GM19193 (cell line): Measurements from ENCODE around the gene NLRP4.

ENCODE experiments used
- POLR2A ChIP-seq: IDR thresholded peaks from 4 replicates; pipeline ENCODE4 v1.6.1; 2011; ENCODE audit not compliant: insufficient read depth, insufficient read length; ENCODE audit errors: extremely low read depth

NLRP4 gene

DNA sequence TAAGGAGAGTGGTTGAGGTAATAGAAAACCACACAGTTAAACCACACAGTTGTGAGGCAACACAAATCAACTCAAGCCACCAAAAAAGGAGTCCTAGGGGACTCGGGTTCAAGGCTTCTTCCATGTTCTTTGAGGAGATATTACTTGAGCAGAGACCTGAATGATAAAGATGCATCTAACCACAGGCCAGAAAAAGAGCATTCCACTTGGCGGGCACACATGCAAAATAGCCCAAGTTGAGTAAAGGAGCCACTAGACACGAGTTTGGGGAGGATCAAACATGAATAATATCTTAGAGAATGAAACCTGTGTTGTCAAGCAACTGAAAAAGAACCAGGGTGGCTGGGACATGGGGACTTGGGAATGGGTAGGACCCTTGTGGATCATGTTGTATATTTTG is 30.2 kb downstream of the NLRP4 start:
- TF ChIP-seq POLR2A, result no peak

DNA sequence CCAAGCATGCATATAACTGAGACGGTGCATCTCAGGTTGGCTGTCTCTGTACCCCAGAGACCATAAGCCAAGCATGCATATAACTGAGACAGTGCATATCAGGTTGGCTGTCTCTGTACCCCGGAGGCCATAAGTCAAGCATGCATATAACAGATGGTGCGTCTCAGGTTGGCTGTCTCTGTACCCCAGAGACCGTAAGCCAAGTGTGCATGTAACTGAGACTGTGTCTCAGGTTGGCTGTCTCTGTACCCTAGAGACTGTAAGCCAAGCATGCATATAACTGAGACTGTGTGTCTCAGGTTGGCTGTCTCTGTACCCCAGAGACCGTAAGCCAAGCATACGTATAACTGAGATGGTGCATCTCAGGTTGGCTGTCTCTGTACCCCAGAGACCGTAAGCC is 30.8 kb downstream of the NLRP4 start:
- no peak for TF ChIP-seq POLR2A

DNA sequence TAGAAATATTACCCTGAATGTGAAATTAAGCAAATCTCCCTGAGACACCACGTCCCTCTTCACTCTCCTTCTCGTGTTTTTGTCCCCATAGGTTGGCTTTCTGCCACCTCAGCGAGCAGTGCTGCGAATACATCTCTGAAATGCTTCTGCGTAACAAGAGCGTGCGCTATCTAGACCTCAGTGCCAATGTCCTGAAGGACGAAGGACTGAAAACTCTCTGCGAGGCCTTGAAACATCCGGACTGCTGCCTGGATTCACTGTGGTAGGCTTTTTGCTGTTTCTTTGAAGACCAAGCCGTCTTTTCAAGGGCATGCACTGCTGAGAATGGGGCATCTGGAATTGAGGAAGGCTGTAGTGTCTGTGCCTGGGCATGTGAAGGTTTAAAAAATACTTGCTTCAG is 34.4 kb downstream of the NLRP4 start:
- TF ChIP-seq POLR2A, result no peak

- TF ChIP-seq POLR2A, result no peak
Observed at GRCh38 chr19:55877211-55877610, 40.9 kb downstream of the NLRP4 start.

DNA sequence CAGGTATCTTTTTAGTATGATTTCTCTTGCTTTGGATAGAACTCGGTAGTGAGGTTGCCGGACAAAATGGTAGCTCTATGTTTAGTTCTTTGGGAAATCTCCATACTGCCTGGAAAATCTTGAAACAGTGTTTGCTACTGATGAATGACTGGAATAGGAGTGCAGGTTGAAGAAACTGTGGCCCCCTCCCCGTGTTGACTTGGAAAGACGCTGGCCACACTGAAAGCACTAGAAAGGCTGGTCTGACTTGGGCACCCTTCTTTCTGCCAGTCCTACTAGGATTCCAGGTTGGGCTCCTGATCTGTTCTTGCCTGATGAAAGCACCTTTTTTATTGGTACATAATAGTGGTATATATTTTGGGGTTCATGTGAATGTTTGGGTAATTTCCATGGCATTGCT is 46.3 kb downstream of the NLRP4 start:
- TF ChIP-seq POLR2A, result no peak

DNA sequence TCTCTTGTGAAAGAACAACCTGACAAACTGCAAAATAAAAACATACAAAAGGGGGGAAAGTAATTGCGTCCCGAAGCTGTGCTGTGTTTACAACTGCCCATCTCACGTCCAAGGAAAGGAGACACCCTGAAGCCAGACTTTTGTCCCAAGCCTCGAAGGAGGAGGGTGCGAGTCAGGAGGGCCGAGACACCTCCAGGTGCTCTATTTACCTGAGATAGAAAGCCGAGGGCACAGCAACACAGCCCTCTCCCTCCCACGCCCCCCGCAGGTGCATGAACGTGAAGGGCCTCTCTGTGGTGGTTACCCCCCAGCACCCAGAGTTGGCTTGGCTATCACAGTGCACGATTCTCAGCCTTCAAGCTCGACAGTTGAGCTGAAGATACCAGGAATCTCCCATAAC is 62.6 kb downstream of the NLRP4 start:
- TF ChIP-seq POLR2A, result no peak

- no peak for TF ChIP-seq POLR2A
Observed at GRCh38 chr19:55901369-55902079, 65.2 kb downstream of the NLRP4 start.

DNA sequence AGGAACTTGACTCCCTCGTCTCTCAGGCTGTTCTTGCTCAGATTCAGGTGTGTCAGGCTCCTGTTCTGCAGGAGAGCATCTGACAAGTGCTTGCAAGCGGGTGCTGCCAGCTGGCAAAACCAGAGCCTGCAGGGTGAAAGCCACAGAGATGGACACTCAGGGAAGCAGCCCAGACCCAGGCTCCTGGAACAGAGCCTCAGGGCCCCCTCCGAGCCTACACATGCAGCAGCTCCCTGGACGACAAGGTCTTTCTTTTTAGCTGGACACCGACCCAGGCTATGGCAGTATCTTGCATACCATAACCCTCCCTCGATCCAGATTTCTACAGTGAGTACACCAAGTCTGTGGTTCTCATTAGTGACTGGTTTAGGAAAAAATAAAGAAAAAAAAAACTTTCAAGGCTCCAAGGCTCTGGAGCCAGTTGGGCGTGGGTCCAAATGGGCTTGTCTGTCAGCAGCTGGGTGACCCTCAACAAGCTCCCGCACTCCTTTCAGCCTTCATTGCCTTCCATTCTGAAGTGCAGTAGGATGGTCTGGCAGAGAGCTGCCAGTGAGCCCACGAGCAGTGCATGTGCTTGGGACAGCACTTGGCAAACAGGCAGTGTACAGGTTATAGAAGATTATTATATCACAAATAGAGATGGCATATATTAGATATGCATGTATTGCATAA is 65.9 kb downstream of the NLRP4 start:
- TF ChIP-seq POLR2A, result no peak

DNA sequence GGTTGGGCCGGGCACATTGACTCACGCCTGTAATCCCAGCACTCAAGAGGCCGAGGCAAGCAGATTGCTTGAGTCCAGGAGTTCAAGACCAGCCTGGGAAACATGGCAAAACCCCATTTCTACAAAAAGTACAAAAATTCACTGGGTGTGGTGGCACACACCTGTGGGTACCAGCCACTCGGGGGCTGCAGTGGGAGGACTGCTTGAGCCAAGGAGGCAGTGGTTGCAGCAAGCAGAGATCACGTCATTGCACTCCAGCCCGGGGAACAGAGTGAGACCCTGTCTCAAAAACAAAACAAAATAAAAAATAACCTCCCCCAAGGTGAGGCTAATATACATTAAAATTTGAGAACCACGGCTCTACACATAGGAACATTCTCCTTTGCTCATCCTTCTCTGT is 70.9 kb downstream of the NLRP4 start:
- TF ChIP-seq POLR2A, result no peak

GRCh38 chr19:55907746-55908145 is 71.4 kb downstream of the NLRP4 start:
- TF ChIP-seq POLR2A, result no peak

- TF ChIP-seq POLR2A, result no peak
Observed at GRCh38 chr19:55909801-55910200, 73.5 kb downstream of the NLRP4 start.

GRCh38 chr19:55912916-55913315 is 76.6 kb downstream of the NLRP4 start:
- TF ChIP-seq POLR2A, result no peak

DNA sequence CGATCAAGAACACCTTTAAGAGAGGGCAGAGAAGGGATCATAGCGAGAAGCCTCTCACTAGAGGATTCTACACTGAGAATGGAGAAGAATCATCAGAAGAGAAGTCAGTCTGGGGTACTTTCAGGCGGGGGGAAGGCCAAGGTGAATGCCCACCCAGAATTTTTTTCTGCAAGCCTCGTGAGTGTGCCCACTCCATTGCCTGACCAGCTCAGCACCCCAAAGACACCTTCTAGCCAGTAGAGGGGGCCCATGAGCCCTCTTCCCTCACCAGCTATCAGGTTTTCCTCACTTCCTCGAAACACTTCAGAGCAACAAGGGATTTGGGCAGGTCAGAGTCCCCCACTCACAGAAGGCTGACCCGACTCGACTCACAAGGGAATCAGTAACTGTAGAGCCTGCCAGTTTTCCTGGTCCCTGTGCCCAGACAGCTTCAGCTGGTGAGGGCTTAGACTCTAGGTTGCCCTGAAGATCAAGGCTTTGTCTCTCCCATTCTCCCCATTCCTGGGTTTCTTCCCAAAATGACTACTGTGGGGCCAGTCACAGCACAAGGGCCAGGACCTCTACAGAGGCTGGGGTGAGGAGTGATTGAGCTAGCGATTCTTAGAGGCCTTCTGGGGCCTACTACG is 77.4 kb downstream of the NLRP4 start:
- TF ChIP-seq POLR2A, result no peak

DNA sequence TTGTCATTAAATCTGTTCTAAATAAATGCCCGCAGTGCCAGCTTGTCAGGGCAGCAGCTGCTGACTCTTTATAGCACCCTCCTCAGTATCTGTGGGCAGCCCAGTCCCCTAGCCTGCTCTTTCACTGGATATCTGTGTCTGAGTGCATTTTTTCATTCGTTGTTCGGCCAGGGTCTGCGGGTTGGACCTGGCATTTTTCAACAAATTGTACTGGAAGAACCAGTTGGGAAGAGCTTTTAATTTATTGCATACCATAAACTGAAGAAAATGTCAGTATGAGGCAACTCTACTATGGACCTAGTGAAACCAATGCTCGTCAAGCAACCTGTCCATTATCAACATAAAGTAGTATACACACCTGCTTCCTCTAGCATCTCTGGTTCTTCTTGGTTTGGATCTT is 87.2 kb downstream of the NLRP4 start:
- TF ChIP-seq POLR2A, result no peak

GRCh38 chr19:55927991-55928390 is 91.7 kb downstream of the NLRP4 start:
- TF ChIP-seq POLR2A, result no peak

DNA sequence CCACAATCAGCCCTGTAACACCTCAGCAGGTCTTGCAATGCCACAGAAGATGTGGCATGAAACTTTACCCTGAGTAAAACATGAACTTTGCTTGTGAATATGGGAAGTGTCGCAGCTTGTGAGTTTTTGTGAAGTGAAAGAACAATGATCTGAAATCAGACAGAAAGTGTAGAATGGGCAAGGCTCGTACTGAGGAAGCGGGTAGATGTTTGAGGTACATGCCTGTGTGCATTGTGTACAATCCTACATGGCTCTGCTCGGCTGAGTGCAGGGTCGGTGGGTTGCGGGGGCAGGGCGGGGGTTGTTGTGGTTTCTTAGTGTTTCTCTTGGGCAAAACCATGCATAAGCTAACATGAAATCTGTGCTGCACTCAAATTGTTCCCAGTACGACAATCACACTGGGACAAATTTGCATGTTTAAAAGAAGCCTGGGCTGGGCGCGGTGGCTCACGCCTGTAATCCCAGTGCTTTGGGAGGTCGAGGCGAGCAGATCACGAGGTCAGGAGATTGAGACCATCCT is 94.7 kb downstream of the NLRP4 start:
- TF ChIP-seq POLR2A, result no peak
